ENCODE measurements around the gene CPN2. TPM values are rescaled to one million over a fixed set of nuclear protein-coding genes. Genes with fewer than 3 reads are reported as not detected.

Gene CPN2
- total and polyA plus RNA-seq, 4 donors, result not detected

- peaks cover 0 to 24% (median 5%) of the 10 kb centered on the region in 5 donors for H3K4me1 ChIP-seq (ENCODE audit: control insufficient read depth in 5 of 5, insufficient read depth in 5 of 5, low read length in 5 of 5)
- ATAC-seq (ENCODE audit: insufficient read depth, low FRiP score) (no peak), DNase-seq (no peak)
- H3K36me3 ChIP-seq (ENCODE audit: control insufficient read depth in 4 of 4, insufficient read depth in 4 of 4, low read length in 4 of 4), result no peaks in the 10 kb centered on the region
- 87 to 96% methylated on average over 6 of the region's 6 CpGs for WGBS, 2 donors
- H3K9me3 ChIP-seq (ENCODE audit: control insufficient read depth in 4 of 4, insufficient read depth in 3 of 4, low read length in 3 of 4), result no peaks in the 10 kb centered on the region
- no peak overlapping the region for H3K27ac ChIP-seq (ENCODE audit: low read depth in 1 of 2, low read length in 1 of 2)
- H3K27me3 ChIP-seq (ENCODE audit: control insufficient read depth in 3 of 3, insufficient read depth in 3 of 3, low read length in 2 of 3), result peaks cover 0 to 16% (median 6%) of the 10 kb centered on the region in 3 donors
- no peak overlapping the region for H3K9ac ChIP-seq (ENCODE audit: insufficient read depth in 1 of 2, low read length in 2 of 2)
- TF ChIP-seq, protein P1, sequence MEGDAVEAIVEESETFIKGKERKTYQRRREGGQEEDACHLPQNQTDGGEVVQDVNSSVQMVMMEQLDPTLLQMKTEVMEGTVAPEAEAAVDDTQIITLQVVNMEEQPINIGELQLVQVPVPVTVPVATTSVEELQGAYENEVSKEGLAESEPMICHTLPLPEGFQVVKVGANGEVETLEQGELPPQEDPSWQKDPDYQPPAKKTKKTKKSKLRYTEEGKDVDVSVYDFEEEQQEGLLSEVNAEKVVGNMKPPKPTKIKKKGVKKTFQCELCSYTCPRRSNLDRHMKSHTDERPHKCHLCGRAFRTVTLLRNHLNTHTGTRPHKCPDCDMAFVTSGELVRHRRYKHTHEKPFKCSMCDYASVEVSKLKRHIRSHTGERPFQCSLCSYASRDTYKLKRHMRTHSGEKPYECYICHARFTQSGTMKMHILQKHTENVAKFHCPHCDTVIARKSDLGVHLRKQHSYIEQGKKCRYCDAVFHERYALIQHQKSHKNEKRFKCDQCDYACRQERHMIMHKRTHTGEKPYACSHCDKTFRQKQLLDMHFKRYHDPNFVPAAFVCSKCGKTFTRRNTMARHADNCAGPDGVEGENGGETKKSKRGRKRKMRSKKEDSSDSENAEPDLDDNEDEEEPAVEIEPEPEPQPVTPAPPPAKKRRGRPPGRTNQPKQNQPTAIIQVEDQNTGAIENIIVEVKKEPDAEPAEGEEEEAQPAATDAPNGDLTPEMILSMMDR (IDR thresholded peaks at IDR 0.05; ENCODE audit: control extremely low read depth, extremely low read depth), result no peak
- H3K4me3 ChIP-seq, result no peak overlapping the region
These were observed 14.4 kb upstream of the CPN2 start for GRCh38 chr3:194365526-194365925.

DNA sequence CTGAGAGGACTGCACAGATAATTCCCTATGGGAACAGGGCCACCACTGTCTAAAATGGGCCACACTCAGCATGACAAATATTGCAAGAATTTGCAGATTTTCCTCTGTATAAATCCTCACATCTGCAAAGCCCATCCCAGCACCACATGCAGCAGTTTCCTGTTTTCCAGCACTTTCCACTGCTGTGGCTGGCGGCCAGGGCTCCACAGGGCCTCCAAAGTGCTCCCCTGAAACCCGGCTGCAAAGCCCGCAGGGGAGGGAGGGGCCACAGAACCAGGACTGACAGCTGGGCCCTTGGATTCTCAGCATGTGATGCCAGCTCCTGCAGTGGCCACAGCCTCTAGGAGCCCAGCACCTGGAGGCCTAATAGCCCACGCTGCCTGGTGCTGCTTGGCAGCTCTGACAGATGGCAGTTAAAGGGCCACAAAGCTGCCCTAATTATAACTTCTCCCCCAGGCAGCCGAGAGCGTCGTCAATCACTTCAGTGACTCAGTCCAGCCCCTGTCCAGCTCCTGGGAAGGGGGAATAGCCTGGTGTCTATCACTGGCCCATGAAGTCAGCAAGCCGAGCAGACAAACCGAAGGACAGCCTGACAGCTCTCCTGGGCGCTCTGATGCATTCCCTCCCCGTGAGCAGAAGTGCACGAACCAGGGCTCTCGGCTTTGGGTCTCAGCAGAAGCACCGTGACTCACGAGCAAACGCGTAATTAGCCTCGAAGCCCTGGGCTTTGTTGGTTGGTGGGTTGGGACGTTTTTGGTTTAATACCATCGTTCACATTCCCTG is 13.7 kb upstream of the CPN2 start:
- TF ChIP-seq, protein P1 (IDR thresholded peaks at IDR 0.05; ENCODE audit: control extremely low read depth, extremely low read depth), result no peak
- no peak for ATAC-seq (ENCODE audit: insufficient read depth, low FRiP score)
- DNase-seq, result peak; percentile 84 to 90 (median 86)

GRCh38 chr3:194364314-194364651 is 13.2 kb upstream of the CPN2 start:
- H3K36me3 ChIP-seq (ENCODE audit: control insufficient read depth in 4 of 4, insufficient read depth in 4 of 4, low read length in 4 of 4), result no peaks in the 10 kb centered on the region
- H3K4me3 ChIP-seq, result no peak overlapping the region
- H3K4me1 ChIP-seq (ENCODE audit: control insufficient read depth in 5 of 5, insufficient read depth in 5 of 5, low read length in 5 of 5), result peaks cover 0 to 24% (median under 1%) of the 10 kb centered on the region in 5 donors
- no peaks in the 10 kb centered on the region for H3K9me3 ChIP-seq (ENCODE audit: control insufficient read depth in 4 of 4, insufficient read depth in 3 of 4, low read length in 3 of 4)
- ATAC-seq (ENCODE audit: insufficient read depth, low FRiP score) (no peak), DNase-seq (no peak)
- no peak overlapping the region for H3K27ac ChIP-seq (ENCODE audit: low read depth in 1 of 2, low read length in 1 of 2)
- 56 to 74% methylated on average over 3 of the region's 3 CpGs for whole genome bisulfite sequencing, 2 donors
- no peak overlapping the region for H3K9ac ChIP-seq (ENCODE audit: insufficient read depth in 1 of 2, low read length in 2 of 2)
- TF ChIP-seq, protein P1 (IDR thresholded peaks at IDR 0.05; ENCODE audit: control extremely low read depth, extremely low read depth), result no peak
- H3K27me3 ChIP-seq (ENCODE audit: control insufficient read depth in 3 of 3, insufficient read depth in 3 of 3, low read length in 2 of 3), result peaks cover 0 to 6% (median 5%) of the 10 kb centered on the region in 3 donors

More for the DNA sequence above, 13.7 kb upstream of the CPN2 start:
- 66 to 77% methylated on average over 20 of the region's 20 CpGs for WGBS, 2 donors
- no peak overlapping the region for H3K9ac ChIP-seq (ENCODE audit: insufficient read depth in 1 of 2, low read length in 2 of 2)
- no peak overlapping the region for H3K4me3 ChIP-seq
- no peak overlapping the region for H3K27ac ChIP-seq (ENCODE audit: low read depth in 1 of 2, low read length in 1 of 2)
- peaks cover 0 to 11% (median 6%) of the 10 kb centered on the region in 3 donors for H3K27me3 ChIP-seq (ENCODE audit: control insufficient read depth in 3 of 3, insufficient read depth in 3 of 3, low read length in 2 of 3)
- no peaks in the 10 kb centered on the region for H3K9me3 ChIP-seq (ENCODE audit: control insufficient read depth in 4 of 4, insufficient read depth in 3 of 4, low read length in 3 of 4)
- no peaks in the 10 kb centered on the region for H3K36me3 ChIP-seq (ENCODE audit: control insufficient read depth in 4 of 4, insufficient read depth in 4 of 4, low read length in 4 of 4)
- H3K4me1 ChIP-seq (ENCODE audit: control insufficient read depth in 5 of 5, insufficient read depth in 5 of 5, low read length in 5 of 5), result peaks cover 0 to 24% (median 5%) of the 10 kb centered on the region in 5 donors

Measured in lung (tissue), 12 donors.